Hepatocyte (in vitro differentiated cells): ENCODE results near the gene MGMT. TPM values are rescaled to one million over a fixed set of nuclear protein-coding genes. Genes with fewer than 3 reads are reported as not detected.

Source experiments
- DNase-seq: peaks from one replicate; pipeline ENCODE4 v3.0.0-alpha.2; 2016; ENCODE audit warnings: low spot score
- H2AFZ ChIP-seq: fragments of 200-600 bp; sonication (generic); 2 replicates; pipeline ENCODE4 v1.6.0; 2016; ENCODE audit warnings: antibody characterized with exemption, mild to moderate bottlenecking
- H3K27ac ChIP-seq: fragments of 200-600 bp; sonication (generic); 2 replicates; pipeline ENCODE4 v1.5.1; 2016; ENCODE audit warnings: mild to moderate bottlenecking
- H3K27me3 ChIP-seq: fragments of 200-600 bp; sonication (generic); 2 replicates; pipeline ENCODE4 v1.6.1; 2016
- H3K36me3 ChIP-seq: fragments of 200-600 bp; sonication (generic); replicated peaks from 2 replicates; pipeline ENCODE4 v1.5.1; 2016; ENCODE audit warnings: low read depth; ENCODE audit not compliant: insufficient read depth
- H3K4me1 ChIP-seq: fragments of 200-600 bp; sonication (generic); 2 replicates; pipeline ENCODE4 v1.5.1; 2016; ENCODE audit warnings: mild to moderate bottlenecking, moderate library complexity; ENCODE audit not compliant: insufficient read depth
- H3K4me2 ChIP-seq: fragments of 200-600 bp; sonication (generic); 2 replicates; pipeline ENCODE4 v1.6.0; 2016
- H3K4me3 ChIP-seq: fragments of 200-600 bp; sonication (generic); 2 replicates; pipeline ENCODE4 v1.5.1; 2016; ENCODE audit warnings: mild to moderate bottlenecking
- H3K79me2 ChIP-seq: fragments of 200-600 bp; sonication (generic); 2 replicates; pipeline ENCODE4 v1.6.0; 2017; ENCODE audit warnings: mild to moderate bottlenecking
- H3K9me2 ChIP-seq: fragments of 200-600 bp; sonication (generic); replicated peaks from 2 replicates; pipeline ENCODE4 v1.6.0; 2017; ENCODE audit warnings: mild to moderate bottlenecking; ENCODE audit not compliant: insufficient read depth
- H3K9me3 ChIP-seq: fragments of 200-600 bp; sonication (generic); 2 replicates; pipeline ENCODE4 v1.5.1; 2016; ENCODE audit warnings: low read depth, mild to moderate bottlenecking
- H4K20me1 ChIP-seq: fragments of 200-600 bp; sonication (generic); 2 replicates; pipeline ENCODE4 v1.6.0; 2016; ENCODE audit warnings: mild to moderate bottlenecking; ENCODE audit not compliant: insufficient read depth, poor library complexity, severe bottlenecking
- CTCF ChIP-seq: fragments of 200-600 bp; sonication (generic); IDR thresholded peaks from 2 replicates; pipeline ENCODE4 v1.5.1; 2016; ENCODE audit warnings: antibody characterized with exemption, mild to moderate bottlenecking; ENCODE audit not compliant: poor library complexity
- EZH2 ChIP-seq: fragments of 200-600 bp; sonication (generic); IDR thresholded peaks from 2 replicates; pipeline ENCODE4 v1.6.1; 2016; ENCODE audit warnings: antibody characterized with exemption, mild to moderate bottlenecking, borderline replicate concordance
- EZH2phosphoT487 ChIP-seq: fragments of 200-600 bp; sonication (generic); IDR thresholded peaks from one replicate; pipeline ENCODE4 v1.6.1; 2018; ENCODE audit warnings: antibody characterized with exemption, mild to moderate bottlenecking, low read depth, moderate library complexity; ENCODE audit not compliant: unreplicated experiment, severe bottlenecking
- WGBS: methylation state at CpG from one replicate; pipeline ENCODE4 v1.1.6; 2016; ENCODE audit warnings: low lambda C conversion rate; ENCODE audit errors: missing lambda C conversion rate; 5-methylcytosine and 5-hydroxymethylcytosine counted together
- polyA plus RNA-seq: library from polyadenylated mRNA; unstranded; fragments of >200 nt; fragmentation: Nextera tagmentation; extraction: Ambion mirVana; gene quantifications from 2 replicates; pipeline ENCODE4 v1.2.1, GENCODE V29; 2016
- total RNA-seq: library from RNA; depleted of rRNA; stranded (reverse); fragments of >200 nt; gene quantifications from 2 replicates; pipeline ENCODE4 v1.2.3, GENCODE V29; 2014

MGMT gene
- total and polyA plus RNA-seq, 2 experiments from 2014 or later = 41.5 to 41.9 TPM

DNA sequence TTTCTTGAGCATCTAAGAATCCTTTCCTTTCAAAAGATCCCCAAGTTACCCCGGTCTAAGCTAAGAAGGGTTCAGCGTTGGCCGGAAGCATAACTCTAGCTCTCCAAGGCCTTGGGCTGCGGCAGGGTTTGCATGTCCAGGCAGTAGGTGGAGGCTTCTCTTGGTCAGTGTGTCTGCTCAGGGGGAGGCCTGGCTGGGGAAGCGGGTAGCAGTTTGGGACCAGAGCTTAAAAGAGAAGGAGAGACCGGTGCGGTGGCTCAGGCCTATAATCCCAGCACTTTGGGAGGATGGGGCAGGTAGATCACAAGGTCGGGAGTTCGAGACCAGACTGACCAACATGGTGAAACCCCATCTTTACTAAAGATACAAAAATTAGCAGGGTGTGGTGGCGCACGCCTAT, 226.3 kb downstream of the MGMT start:
- Histone ChIP-seq H3K36me3 (no peaks in the 10 kb centered on the region), H3K9me3 (no peaks in the 10 kb centered on the region), H2AFZ (no peak overlapping the region), H3K9me2 (no peaks in the 10 kb centered on the region), H3K79me2 (no peaks in the 10 kb centered on the region), H3K4me1 (peaks cover 3% of the 10 kb centered on the region), H3K4me3 (no peak overlapping the region), H3K4me2 (no peak overlapping the region), H4K20me1 (no peaks in the 10 kb centered on the region), H3K27me3 (no peaks in the 10 kb centered on the region), H3K27ac (no peak overlapping the region)
- no peak for DNase-seq
- TF ChIP-seq EZH2 (no peak), CTCF (no peak)
- 97% methylated on average over 11 of the region's 11 CpGs for WGBS

GRCh38 chr10:129694184-129694583, 227.1 kb downstream of the MGMT start:
- no peaks in the 10 kb centered on the region for H3K79me2 ChIP-seq
- H3K27ac ChIP-seq = peak overlapping the region; percentile 12
- no peak for TF ChIP-seq EZH2
- no peak for TF ChIP-seq CTCF

GRCh38 chr10:129694691-129695243, 227.7 kb downstream of the MGMT start:
- Histone ChIP-seq H3K27me3 (no peaks in the 10 kb centered on the region), H4K20me1 (no peaks in the 10 kb centered on the region), H3K4me3 (no peak overlapping the region), H3K36me3 (no peaks in the 10 kb centered on the region), H3K9me2 (no peaks in the 10 kb centered on the region), H3K4me2 (no peak overlapping the region), H3K4me1 (peaks cover 3% of the 10 kb centered on the region), H3K27ac (no peak overlapping the region), H3K9me3 (no peaks in the 10 kb centered on the region), H3K79me2 (no peaks in the 10 kb centered on the region), H2AFZ (no peak overlapping the region)
- WGBS = 49% methylated on average over 5 of the region's 5 CpGs
- TF ChIP-seq EZH2 = no peak
- peak; percentile 46 for DNase-seq

More at GRCh38 chr10:129694184-129694583, 227.1 kb downstream of the MGMT start:
- Histone ChIP-seq H3K9me2 (no peaks in the 10 kb centered on the region), H3K27me3 (no peaks in the 10 kb centered on the region), H3K36me3 (no peaks in the 10 kb centered on the region), H3K4me3 (no peak overlapping the region), H3K9me3 (no peaks in the 10 kb centered on the region), H3K4me1 (peaks cover 3% of the 10 kb centered on the region), H3K4me2 (no peak overlapping the region), H2AFZ (no peak overlapping the region), H4K20me1 (no peaks in the 10 kb centered on the region)
- WGBS = 82% methylated on average over 4 of the region's 4 CpGs
- no peak for DNase-seq

DNA sequence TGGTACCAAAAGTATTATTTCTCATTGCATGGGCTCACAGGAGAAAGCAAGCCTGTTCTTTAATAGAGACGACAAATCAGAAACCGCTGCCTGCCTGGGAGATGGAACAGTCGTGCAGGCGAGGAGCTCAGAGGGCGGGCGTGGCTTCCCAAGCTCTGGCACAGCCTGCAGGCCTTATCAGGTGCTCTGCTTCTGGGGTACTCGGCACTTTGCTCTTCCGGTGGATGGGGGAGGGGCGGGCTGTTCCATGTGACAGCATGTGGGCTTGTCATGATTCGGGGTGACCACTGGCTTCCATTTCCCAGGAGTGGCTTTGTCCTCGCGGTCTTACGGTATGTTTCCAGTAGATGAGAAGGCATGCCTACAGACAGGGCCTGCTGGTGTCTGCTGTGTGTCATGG, 228.6 kb downstream of the MGMT start:
- Histone ChIP-seq H3K27ac (no peak overlapping the region), H3K4me2 (no peak overlapping the region), H3K4me1 (peaks cover 3% of the 10 kb centered on the region), H3K27me3 (no peaks in the 10 kb centered on the region), H3K9me3 (no peaks in the 10 kb centered on the region), H4K20me1 (no peaks in the 10 kb centered on the region), H3K36me3 (no peaks in the 10 kb centered on the region), H2AFZ (no peak overlapping the region), H3K4me3 (no peak overlapping the region), H3K9me2 (no peaks in the 10 kb centered on the region), H3K79me2 (no peaks in the 10 kb centered on the region)
- TF ChIP-seq CTCF = no peak
- no peak for TF ChIP-seq EZH2phosphoT487
- no peak for TF ChIP-seq EZH2
- WGBS = 79% methylated on average over 13 of the region's 13 CpGs
- DNase-seq = no peak
